ENCODE results near the gene PDE8A.

DNA sequence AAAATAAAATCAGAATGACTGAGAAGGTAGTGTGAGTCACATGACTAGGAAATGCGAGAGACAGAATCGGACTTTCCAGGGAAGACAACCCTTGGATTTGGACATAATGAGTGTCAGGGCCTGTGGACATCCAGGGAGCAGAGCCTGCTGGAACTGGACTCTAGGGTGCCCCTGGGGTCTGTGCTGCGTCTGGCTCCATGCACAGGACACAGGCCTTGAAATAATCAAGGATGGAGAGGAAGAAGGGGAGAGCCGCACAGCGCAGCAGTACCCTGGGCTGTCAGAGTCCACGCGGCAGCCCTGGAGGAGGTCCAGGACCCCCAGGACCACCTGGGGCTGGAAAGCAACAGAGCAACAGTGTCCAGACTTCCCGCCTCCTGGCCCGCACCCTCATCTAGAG, 173.7 kb downstream of the PDE8A start:
- TF ChIP-seq CTCF (IDR thresholded peaks at IDR 0.05), result no peak
- TF ChIP-seq POLR2AphosphoS5 (IDR thresholded peaks at IDR 0.05; ENCODE audit: low read depth, low read length), result no peak
